ENCODE data around the gene PTPRE. TPM values are rescaled to one million over a fixed set of nuclear protein-coding genes. Genes with fewer than 3 reads are reported as not detected.

The PTPRE gene
- polyA plus RNA-seq, 1 of the 3 experiments (the other 2 are of a cell fraction) = 11.8 TPM

DNA sequence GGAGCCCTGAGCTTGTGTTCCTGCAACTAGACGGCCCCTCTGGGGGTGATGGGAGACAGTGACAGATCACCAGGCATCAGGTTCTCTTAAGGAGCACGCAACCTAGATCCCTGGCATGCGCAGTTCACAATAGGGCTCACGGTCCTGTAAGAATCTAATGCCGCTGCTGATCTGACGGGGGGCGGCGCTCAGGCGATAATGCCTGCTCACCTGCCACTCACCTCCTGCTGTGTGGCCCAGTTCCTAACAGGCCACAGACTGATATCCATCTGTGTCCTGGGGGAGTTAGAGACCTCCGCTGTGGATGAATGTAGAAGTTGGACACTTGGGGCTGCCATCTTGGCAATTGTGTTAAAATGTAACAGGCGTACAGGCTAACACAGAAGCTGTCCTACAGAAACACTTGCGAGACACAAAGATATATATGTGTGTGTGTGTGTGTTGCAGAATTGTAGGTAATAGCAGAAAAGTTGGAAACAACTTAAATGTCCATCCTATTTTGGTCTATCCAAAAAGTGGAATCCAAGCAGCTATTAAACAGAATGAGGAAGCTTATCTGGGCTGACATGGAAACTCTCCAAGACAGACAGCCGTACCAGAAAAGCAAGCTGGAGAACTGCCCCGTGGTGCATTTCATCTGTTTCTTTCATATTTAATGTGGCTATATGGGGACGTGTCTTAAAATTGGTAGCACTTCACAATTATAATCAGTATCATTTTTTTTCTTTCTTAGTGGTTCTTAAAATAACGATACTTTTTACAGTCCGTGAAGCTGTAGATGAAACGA is 136.5 kb downstream of the PTPRE start:
- Histone ChIP-seq H2AFZ (ENCODE audit: low read depth) (no peak overlapping the region), H3K27me3 (ENCODE audit: insufficient read depth) (no peaks in the 10 kb centered on the region), H3K27ac (ENCODE audit: low read depth in 2 of 2, low read length in 1 of 2) (no peak overlapping the region), H3K4me2 (no peak overlapping the region), H3F3A (replicated peaks; ENCODE audit: insufficient read depth) (no peaks in the 10 kb centered on the region), H3K4me1 (ENCODE audit: control insufficient read depth in 1 of 2, insufficient read depth in 2 of 2, low read depth in 1 of 2, low read length in 1 of 2) (peaks cover 0 to 6% of the 10 kb centered on the region in 2 experiments; a peak in 1 of 4 replicates), H4K20me1 (ENCODE audit: insufficient read depth) (no peaks in the 10 kb centered on the region), H3K36me3 (replicated peaks in 1 of 2; ENCODE audit: control insufficient read depth in 1 of 2, insufficient read depth in 2 of 2, low read length in 1 of 2) (peaks cover 0 to 8% of the 10 kb centered on the region in 2 experiments), H3K9me2 (no peaks in the 10 kb centered on the region), H3K9me3 (no peaks in the 10 kb centered on the region), H3K9ac (no peak overlapping the region), H3K4me3 (ENCODE audit: low read depth in 2 of 2, low read length in 1 of 2) (no peak overlapping the region), H3K79me2 (ENCODE audit: insufficient read depth) (no peaks in the 10 kb centered on the region)
- TF ChIP-seq CHD2 (IDR thresholded peaks at IDR 0.05; ENCODE audit: low read length, partially characterized antibody) (no peak), PBX3 (IDR thresholded peaks at IDR 0.05) (no peak), TCF12 (IDR thresholded peaks at IDR 0.05) (no peak), ZBTB33 (IDR thresholded peaks at IDR 0.05; ENCODE audit: borderline replicate concordance, low read depth) (no peak), RAD21 (IDR thresholded peaks at IDR 0.05; ENCODE audit: low read length) (no peak), USF2 (IDR thresholded peaks at IDR 0.05; ENCODE audit: borderline replicate concordance, low read depth, low read length) (no peak)
- TF ChIP-seq, protein P1, sequence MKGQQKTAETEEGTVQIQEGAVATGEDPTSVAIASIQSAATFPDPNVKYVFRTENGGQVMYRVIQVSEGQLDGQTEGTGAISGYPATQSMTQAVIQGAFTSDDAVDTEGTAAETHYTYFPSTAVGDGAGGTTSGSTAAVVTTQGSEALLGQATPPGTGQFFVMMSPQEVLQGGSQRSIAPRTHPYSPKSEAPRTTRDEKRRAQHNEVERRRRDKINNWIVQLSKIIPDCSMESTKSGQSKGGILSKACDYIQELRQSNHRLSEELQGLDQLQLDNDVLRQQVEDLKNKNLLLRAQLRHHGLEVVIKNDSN (IDR thresholded peaks at IDR 0.05; ENCODE audit: borderline replicate concordance, low read depth) = no peak
- POLR2A ChIA-PET = no interaction called here
- no peak for DNase-seq
- CTCF ChIA-PET = interaction anchor here (0.8 to 2.1 kb wide), 2 partner anchors 8 to 14 kb away, joined by 3 to 14 read pairs; no protein-coding TSS in a partner anchor
- 77% methylated on average over 14 of the region's 18 CpGs for WGBS (ENCODE audit: low lambda C conversion rate)

- TF ChIP-seq MXI1 (IDR thresholded peaks at IDR 0.05; ENCODE audit: low read depth, low read length) (no peak), FOSL2 (IDR thresholded peaks at IDR 0.05; ENCODE audit: borderline replicate concordance, low read depth) (no peak), FOXJ3 (CRISPR knock-in tag; IDR thresholded peaks at IDR 0.05) (no peak), NFIC (IDR thresholded peaks at IDR 0.05; ENCODE audit: borderline replicate concordance) (no peak), SMC3 (IDR thresholded peaks at IDR 0.05; ENCODE audit: low read depth, low read length) (no peak)
- TF ChIP-seq, protein P1 (IDR thresholded peaks at IDR 0.05; ENCODE audit: borderline replicate concordance, low read depth) = no peak
Measured at GRCh38 chr10:128044186-128044585, 137.3 kb downstream of the PTPRE start.

More at GRCh38 chr10:128044186-128044585, 137.3 kb downstream of the PTPRE start:
- no peak overlapping the region for H2AFZ ChIP-seq (ENCODE audit: low read depth)
- H3K27ac ChIP-seq (ENCODE audit: low read depth in 2 of 2, low read length in 1 of 2) = no peak overlapping the region
- no peak overlapping the region for H3K9ac ChIP-seq
- no peaks in the 10 kb centered on the region for H4K20me1 ChIP-seq (ENCODE audit: insufficient read depth)
- no peaks in the 10 kb centered on the region for H3F3A ChIP-seq (replicated peaks; ENCODE audit: insufficient read depth)
- DNase-seq = no peak
- H3K79me2 ChIP-seq (ENCODE audit: insufficient read depth) = no peaks in the 10 kb centered on the region
- no peak overlapping the region for H3K4me2 ChIP-seq
- no peaks in the 10 kb centered on the region for H3K9me2 ChIP-seq
- H3K9me3 ChIP-seq = no peaks in the 10 kb centered on the region
- H3K4me1 ChIP-seq (ENCODE audit: control insufficient read depth in 1 of 2, insufficient read depth in 2 of 2, low read depth in 1 of 2, low read length in 1 of 2) = peaks cover 0 to 6% of the 10 kb centered on the region in 2 experiments; a peak in 1 of 4 replicates
- POLR2A ChIA-PET = no interaction called here
- no peak overlapping the region for H3K4me3 ChIP-seq (ENCODE audit: low read depth in 2 of 2, low read length in 1 of 2)
- CTCF ChIA-PET = interaction anchor here (2.1 to 2.7 kb wide), 2 partner anchors 9 to 25 kb away, joined by 9 to 14 read pairs; no protein-coding TSS in a partner anchor
- H3K36me3 ChIP-seq (replicated peaks in 1 of 2; ENCODE audit: control insufficient read depth in 1 of 2, insufficient read depth in 2 of 2, low read length in 1 of 2) = peaks cover 0 to 11% of the 10 kb centered on the region in 2 experiments
- no peaks in the 10 kb centered on the region for H3K27me3 ChIP-seq (ENCODE audit: insufficient read depth)
- WGBS (ENCODE audit: low lambda C conversion rate) = 82% methylated on average over 3 of the region's 3 CpGs
